ENCODE results near the gene HLA-DPA1.

The HLA-DPA1 gene

DNA sequence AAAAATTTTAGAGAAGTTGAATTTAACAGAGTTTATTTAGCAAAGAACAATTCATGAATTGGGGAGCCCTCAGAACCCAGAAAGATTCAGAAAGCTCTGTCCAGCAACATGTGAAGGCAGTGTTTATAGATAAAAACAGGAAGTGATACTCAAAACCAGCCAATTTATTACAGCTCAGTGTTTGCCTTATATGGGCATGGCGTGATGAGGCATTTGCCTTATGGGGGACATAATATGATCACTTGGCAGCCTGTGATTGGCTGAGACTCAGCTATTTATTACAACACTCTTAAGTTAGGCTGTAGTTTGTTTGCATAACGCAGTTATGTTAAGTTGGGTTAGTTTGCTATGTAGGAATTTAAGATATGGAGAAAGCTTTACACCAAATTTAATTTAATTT lies 11.5 kb downstream of the HLA-DPA1 start:
- DNase-seq: peak; percentile 64

DNA sequence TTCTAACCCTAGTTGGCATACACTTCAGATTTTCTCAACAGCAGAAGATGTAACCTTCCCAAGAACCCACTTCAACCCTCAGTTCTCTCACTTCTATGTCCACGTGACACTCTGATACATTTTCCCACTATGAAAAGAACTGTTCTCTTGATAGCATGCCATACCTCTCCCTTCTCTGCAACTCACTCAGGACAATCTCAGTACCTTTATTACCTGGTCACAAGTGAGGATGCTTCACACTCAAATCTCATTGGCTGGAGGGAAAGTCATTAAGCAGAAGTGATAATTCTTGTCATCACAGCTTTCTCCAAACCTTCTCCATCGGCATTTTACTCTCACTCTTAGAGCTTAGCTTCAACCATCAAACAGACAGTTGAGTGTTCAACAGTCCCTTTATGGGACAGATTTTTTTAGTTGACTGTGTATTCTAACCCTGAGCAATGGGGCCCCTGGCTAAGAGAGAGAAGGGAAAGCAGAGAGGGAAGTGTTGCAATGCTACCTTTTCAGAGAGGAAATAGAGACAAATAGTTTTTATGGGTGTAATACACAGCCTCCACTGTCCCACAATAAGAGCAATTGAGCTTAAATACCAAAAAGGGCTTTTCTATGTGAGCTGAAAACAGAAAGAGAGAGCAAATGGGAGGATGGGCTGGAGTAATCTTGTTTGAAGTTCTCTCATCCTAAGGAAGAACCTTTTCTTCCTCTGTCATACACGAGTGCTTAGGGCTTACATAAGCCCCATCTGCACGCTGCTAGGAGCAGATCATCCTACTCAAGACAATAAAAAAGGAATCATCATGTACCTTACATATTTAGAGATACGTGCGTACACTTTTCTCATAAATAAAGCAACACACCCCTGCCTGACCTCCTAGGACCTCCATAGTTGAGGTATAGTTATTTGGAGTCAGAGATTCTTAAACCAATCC lies 16.0 kb downstream of the HLA-DPA1 start:
- no peak for DNase-seq

DNA sequence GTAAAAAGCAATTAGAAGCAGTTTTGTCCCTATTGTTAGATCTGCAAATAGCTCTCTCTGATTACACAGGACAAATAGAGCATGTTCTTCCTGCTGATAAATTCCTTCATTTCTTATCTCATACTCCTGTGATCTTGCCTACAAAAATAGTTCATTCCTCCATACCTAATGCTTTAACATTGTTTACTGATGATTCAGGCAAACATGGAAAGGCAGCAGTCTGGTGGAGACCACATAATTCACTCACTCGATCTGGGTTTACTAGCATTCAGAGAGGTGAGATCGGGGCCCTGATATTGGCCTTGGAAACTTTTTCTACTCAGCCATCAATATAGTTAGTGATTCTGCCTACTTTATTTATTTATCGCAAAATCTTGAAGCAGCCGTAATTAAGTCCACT lies 20.2 kb downstream of the HLA-DPA1 start:
- DNase-seq: no peak

DNA sequence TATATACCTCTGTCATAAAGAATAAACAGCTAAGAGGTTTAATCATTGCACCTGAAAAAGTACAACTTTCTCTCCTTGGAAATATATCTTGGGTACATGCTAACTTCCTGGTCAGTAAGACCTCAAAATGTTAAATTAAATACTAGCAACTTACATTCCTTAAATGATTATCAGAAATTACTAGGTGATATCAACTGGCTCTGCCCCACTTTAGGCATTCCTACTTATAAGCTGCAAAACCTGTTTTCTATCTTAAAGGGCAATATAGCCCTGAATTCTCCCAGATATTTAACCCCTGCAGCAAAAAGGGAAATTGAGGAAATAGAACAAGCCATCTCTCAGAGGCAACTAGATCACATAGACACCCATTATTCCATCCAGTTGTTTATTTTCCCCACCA lies 20.8 kb downstream of the HLA-DPA1 start:
- DNase-seq: no peak

DNA sequence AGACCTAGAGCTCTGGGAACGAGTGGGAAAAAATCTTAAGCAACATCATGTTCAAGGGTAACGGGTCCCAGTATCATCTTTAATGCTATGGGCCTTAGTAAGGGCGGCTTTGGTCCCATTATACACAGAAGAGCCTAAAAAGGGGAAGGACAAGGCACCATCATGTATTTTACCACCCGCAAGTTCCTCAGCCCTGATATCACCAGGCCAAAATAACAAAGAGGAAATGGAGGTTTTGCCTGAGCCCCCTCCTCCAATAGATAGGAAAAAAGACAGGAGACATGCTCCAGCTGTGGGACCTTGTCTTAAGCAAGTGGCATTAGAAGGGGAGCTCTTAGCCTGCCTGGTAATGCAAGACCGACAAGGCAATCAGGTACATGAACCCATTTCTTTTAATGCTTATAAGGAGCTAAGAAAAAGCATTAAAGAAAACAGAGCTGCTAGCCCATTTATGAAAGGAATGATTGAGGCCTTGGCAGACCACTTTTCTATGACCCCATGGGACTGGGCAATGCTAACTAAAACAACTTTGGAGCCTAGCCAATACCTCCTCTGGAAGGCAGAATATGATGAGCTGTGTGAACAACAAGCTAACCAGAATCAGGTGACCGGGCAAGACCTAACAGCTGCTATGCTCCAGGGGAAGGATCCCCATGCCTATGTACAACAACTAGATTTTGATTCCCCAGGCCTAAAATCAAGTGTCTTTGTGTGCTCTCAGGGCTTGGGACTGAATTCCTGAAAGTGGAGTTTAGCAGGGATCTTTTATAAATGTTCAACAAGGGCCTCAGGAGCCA lies 23.2 kb downstream of the HLA-DPA1 start:
- peak; percentile 22 for DNase-seq

DNA sequence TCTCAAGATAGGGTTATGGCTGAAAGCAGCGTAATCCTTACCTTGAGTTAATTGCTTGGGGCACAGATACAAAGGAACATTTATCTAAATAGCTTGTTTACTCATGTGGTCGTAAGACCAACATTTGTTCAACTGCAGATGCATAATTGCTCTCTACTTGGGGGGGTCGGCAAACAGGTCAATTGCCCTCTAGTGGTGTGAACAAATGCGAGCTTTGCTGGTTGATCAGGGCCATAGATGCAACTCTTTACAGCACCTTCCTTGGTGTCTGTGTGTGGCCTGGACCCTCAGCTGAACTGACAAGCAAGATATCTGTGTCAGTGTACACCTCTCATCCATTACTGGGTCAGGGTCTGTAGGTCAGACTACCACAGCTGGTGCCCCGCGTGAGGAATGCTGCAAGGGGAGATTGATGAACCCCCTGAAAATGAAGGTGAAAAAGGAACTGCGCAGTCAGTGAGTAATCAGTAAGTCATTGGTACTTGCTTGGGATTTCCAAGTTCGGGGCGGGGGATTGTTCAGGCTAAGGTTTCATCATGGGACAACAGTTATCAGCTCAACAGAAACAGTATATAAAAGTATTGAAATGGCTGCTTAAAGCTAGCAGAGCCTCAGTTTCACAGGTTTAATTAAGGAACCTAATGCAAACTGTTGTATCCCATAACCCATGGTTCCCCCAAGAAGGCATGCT lies 24.0 kb downstream of the HLA-DPA1 start:
- no peak for DNase-seq

DNA sequence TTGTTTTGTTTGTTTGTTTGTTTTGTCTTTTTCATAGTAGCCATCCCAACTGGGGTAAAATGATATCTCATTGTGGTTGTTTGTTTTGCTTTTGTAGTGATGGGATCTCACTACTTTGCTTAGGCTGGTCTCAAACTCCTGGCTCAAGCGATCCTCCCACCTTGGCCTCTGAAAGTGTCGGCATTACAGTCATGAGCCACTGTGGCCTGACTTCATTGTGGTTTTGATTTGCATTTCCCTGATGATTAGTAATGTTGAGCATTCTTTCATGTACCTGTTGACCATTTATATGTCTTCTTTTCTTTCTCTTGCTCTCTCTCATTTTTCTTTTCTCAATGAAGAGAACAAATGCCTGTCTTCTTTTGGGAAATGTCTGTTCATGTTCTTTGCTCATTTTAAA lies 33.3 kb downstream of the HLA-DPA1 start:
- DNase-seq: no peak

DNA sequence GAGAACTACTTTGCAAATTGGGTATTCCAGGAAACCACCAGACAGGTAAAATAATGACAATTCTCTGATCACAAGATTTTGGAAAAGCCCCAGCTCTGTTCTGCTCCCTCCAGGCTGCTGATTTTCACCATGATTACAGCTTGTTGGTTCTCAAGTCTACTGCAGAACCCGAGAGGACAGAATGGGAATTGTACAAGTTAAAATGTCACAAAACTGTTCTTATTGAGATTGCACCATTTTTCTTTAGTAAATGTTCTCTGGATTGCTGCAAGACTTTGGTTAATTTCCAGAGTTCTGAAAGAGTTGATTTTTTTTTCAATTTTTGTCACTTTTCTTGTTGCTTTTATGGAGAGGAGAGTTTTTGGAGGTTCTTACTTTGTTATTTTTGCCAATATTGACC lies 36.9 kb downstream of the HLA-DPA1 start:
- no peak for DNase-seq

DNA sequence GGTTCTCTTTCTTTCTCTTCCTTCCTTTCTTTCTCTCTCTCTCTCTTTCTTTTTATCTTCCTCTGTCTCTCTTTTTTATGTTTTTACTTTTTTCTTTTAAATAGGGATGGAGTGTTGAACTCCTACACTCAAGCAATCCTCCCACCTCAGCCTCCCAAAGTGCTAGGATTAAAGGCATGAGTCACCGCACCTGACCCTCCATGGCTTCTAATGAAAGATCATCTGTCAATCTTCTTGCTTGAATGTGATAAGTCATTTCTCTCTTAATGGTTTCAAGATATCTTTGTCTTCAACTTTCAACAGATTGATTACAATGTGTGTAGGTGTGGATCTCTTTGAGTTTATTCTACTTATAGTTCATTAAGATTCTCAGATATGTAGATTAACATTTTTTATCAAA lies 38.9 kb downstream of the HLA-DPA1 start:
- DNase-seq: no peak

DNA sequence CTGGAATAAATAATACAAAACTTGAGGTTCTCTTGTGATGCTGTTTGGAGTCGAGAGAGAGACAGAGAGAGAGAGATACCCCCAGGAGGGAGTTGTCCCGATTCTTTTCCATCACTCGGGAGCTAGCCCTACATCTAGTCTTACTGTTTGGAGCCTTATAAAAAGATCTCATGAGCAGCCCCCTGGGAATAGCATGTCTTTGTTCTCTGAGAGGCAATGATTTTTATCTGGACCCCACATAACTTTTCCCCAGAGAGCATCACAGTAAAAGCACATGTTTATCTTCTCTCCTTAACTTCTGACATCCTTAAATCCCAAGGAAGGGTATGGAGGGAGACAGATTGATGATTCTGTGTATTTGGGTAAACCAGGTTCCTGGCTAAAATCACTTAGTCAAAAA lies 43.2 kb downstream of the HLA-DPA1 start:
- DNase-seq: no peak

DNA sequence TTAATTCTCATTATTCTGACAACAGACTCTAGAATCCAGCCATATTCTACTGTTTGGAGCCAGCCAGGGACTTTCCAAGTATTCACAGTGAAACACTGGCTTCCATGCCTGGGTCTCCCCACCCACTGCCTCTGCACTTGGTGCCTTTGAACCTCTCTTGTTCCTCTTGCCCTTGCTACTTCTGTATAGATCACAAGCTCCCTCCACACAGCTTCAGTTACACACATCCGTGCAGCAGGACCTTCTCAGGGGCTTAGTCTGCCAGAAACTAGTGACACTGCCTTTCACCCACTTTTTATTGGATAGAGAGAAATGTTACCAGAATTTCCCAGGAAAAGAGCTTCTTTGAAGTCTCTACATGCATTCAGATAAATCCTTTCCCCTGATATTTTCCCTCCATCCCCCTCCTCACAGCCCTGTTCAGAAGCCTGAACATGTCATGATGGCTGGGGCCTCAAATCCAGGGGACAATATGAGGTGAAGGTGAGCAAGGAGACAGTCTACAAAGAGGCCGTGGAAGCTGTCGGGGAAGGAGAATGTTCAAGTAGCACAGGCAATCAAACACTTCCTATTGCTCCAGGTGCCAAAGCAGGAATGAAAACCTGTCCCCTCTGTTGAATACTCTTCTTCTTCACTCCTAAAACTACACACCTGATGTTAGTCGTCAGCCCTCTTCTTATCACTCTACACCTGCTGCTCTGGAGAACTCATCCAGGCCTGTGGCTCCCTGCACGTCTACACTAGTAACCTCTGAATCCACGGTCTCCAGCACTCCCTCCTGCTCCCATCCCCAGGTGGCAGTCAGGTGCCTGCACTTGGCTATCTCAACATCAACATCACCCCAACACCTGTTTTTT lies 43.9 kb downstream of the HLA-DPA1 start:
- peak; percentile 93 for DNase-seq

DNA sequence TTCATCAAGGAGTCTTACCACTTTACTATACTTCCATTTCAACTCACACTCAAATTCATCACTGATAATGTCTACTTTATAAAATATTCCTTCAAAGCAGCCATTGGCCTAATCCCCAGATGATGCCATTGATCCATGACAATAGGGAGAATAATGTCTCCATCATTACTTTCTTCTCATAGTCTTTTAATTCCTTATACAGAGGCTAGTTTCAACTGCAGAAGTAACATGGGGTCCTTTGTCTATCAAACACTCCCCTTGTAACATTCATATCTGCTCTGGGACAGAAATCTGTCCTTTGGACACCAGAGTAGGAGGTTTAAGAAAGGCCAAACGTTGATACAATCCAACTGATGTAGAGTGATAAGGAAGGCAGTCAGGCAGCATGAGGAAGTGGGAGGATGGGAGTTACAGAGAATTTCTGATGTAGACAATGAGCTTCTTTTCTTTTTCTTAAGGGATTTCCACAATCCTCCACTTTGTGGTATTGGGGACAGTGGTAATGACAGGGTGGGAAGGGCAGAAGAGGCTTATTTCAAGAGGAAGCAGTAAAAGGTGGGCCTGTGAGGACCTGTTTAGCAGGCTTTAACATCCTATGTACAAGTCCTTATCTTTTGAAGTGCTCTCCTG lies 45.1 kb downstream of the HLA-DPA1 start:
- peak; percentile 25 for DNase-seq

DNA sequence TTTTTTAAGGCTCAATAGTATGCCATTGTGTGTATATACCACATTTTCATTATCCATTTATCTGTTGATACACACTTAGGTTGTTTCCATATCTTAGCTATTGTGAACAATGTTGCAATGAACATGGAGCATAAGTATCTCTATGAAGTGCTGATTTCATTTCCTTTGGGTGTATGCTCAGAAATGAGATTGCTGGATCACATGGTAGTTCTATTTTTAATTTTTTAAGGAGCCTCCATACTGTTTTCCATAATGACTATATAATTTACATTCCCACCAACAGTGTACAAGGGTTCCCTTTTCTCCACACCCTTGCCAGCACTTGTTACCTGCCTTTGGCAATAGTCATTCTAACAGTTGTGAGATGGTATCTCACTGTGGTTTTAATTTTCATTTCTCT lies 48.9 kb downstream of the HLA-DPA1 start:
- DNase-seq: no peak

DNA sequence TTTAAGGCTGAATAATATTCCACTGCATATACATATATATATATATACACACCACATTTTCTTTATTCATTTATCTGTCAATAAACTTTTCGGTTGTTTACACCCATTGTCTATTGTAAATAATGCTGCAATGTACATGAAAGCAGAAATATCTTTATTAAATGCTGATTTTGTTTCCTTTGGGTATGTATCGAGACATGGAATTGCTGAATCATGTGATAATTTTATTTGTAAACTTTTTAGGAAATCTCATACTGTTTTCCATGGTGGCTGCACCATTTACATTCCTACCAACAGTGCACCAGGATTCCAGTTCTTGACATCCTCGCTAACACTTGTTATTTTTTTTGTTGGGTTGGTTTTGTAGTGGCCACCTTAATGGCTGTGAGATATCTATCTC lies 49.9 kb downstream of the HLA-DPA1 start:
- no peak for DNase-seq

DNA sequence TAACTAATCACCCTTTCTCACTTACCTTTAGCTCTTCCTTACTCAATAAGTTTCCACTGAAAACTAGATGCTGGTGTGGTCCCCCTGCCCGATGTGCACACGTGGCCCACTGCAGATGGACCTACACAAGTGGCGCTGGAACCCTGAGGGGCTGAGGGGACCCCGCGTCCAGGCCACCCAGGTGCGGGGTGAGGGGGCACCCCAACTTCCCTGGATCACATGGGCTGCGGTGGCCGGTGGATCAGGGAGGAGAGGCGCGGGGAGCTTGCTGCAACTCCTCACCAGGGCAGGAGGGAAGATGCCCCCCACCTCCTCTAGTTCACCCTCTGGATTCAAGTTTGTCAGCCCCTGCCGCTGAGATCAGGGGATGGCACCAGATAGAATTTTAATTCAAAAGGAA lies 51.5 kb downstream of the HLA-DPA1 start:
- no peak for DNase-seq

DNA sequence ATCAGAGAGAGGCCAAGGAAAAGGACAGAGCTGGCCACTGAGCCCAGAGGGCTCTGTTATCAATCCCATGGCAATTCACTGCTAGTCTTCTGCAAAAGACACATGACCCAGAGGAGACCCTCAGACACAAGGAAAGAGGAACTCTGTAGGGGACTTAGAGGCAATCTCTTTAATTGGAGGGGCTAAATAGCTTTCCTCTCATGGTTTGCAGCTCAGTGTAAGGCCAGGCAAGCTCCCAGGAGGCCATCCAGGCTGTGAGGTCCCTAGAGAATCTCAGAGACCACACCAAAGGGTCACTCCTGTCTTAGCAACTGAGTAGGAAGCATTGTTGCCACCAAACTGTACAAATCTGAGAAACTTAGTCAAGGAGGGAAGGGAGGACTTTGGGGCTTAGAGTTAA lies 54.1 kb downstream of the HLA-DPA1 start:
- DNase-seq: no peak

DNA sequence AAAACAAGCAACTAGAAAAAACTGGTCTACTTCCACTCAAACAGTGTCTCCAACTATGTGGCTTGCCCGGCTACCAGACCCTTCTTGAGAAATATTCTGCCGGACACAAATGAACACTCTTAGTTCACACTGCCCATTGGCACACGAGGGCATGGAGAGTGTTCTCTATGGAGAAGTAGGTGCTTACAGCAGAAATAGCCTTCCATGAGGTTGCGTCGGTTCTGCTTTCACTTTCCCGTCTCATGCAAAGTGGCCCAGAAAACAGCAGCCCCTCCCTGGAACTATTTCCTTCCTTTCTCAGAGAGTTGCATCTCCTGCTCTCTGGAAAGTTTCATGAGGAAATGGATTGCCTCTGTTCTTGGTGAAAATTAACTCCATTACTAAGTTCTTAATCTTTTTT lies 54.5 kb downstream of the HLA-DPA1 start:
- peak; percentile 96 for DNase-seq

DNA sequence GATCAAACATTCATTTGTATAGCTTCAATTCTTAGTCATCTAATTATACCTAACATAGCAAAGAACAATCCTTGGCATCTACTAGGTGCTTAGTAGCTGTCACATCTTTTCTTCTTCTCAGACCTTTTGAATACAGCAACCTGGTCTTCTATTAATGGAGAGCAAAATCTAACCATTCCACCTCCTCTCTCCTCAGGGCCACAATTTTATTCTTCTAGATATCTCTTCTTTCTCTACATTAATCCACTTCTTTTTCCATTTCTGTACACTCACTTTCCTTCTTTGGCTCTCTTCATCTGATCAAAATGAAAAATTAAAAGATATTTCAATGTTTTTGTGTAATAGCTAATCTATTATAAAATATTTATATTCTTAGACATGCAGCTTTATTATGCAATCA lies 55.0 kb downstream of the HLA-DPA1 start:
- no peak for DNase-seq

DNA sequence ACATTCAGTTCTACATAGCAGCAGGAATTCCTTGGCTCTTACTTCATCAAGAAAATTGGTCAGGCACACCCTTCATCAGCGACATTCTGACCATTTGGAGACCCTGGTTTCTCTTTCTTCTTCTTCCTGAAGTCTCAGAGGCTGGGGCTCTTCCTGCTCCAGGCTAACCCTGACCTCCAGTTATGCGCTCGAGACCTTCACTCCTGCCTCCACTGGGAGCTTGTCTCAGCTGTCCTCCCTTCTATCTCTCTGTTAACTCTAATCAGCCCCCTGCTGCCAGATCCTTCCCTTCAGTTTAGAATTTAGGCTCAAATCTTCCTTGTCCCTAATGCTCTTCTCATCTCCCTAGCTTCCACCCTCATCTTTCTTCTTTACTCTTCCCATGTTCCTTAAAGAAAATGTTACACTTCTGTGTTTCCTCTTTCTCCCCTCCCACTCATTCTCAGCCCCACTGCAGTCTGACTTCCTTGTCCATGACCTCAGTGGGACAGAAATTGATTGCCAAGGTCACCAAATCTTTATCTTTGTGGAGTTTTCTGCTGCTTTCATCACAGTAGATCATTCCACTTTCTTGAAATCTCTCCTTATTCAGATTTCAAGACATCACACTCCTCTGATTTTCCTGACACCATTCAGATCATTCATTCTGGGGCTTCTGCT lies 55.6 kb downstream of the HLA-DPA1 start:
- peak; percentile 77 for DNase-seq

DNA sequence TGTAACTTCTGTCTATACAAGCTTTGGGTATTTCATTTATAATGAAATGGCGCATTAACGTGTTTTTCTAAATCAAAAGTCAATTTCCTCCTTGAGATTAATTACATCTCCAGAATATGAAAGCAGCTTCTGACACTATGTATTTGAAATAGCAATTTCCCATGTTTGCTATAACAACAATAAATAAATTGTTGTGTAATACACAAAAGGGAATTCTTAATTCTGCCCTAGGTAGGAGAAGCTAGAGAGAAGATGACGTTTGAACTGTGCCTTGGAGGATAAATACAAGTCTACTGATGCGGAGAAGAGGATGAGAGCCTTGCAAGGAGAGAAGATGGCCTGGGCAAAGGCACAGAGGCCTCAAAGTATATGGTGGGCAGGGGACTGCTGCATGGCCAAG lies 56.4 kb downstream of the HLA-DPA1 start:
- DNase-seq: no peak

DNA sequence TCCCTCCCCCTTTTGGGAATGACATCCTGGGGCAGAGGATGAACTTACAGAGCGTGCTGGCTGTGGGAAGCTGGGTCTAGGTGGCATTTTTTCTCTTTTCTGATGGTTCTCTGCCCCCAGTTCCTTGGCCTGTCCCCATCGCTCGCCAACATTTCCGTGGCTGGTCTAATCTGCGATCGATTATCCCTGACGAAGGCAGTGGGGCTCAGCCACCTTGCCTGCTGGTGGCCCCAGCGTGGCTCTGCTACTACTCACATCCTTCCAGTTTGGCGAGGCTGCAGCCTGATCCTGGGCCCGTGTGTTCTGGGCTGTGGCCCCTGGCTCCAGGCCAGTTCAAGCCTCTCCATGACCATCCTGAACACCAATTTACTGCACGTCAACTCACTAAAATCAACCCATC lies 57.7 kb downstream of the HLA-DPA1 start:
- no peak for DNase-seq

All from suppressor macrophage treated with lipopolysaccharide for 4 hours (primary cell).